ENCODE data around the gene RPL28. TPM values are rescaled to one million over a fixed set of nuclear protein-coding genes. Genes with fewer than 3 reads are reported as not detected.

The RPL28 gene
- total RNA-seq, 1 donor from 2014 or later: 664 TPM

DNA sequence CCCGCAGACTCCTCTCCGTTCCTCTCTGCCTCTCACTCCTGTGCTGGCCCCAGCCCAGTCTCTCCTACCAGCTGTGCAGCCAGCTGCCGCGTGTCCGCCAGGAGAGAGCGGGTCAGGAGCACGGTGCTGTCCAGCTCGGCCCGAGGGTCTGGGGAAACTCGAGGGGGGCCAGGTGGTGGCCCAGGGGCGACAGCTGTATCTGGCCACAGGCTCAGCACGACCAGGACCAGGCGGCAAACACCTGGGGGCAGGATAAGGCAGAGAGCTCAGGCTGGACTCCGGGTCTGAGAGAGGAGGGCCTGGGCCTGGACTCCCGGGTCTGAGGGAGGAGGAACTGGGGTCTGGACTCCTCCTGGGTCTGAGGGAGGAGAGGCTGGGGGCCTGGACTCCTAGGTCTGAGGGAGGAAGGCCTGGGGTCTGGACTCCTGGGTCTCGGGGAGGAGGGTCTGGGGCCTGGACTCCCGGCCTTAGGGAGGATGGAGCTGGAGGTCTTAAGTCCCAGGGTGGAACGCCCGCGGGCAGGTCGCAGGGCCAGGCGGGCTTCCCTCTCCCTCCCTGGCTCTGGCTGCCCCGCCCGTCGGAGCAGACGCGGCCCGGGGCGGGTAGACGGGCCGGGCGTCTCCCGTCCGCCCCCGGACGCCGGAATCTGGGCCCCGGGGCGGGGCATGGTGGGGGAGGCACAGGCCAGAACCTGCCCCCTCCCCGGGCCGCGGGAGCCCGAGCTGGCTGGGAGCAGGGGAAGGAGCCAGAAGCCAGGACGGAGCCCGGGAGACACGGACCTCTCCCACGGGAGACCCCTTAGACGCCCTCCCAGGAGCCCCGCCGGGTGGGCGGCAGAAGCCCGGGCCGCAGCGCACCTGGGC lies 16.8 kb upstream of the RPL28 start:
- DNase-seq (ENCODE audit: missing footprints): no peak
- intact Hi-C loops (cut with DNase I): no loop called here
- no peak for ATAC-seq

DNA sequence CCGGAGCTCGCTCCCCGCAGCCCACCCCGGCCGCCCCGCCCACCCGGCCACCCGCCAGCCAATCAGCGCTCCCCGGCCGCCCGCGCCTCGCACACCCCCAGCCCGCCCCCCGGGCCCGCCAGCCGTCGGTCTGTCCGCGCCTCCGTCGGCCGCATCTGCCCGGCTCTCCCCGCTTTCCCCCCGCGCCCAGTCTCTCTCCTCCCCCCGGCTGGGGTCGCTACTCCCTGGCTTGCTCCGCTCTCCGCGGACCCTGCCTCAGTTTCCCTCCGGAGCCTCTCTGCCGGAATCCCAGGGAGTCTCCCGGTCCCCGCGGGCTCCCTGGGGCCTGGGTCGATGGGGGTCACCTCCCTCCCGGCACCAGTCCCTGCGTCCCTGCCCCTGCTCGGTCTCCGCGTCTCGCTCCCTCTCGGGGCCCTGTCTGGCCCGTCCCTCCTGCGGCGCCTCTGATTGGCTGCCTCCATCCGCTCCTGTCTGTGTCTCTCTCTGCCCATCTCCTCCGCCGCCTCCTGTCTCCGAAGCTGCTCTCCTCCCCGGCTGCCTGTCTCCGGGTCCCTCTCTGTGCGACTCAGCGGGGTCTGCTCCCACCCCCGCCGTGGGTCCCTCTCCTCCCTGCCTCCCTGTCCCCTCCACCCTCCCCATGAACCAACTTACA lies 16.0 kb upstream of the RPL28 start:
- intact Hi-C loops (cut with DNase I): no loop called here
- ATAC-seq (no peak), DNase-seq (ENCODE audit: missing footprints) (no peak)

DNA sequence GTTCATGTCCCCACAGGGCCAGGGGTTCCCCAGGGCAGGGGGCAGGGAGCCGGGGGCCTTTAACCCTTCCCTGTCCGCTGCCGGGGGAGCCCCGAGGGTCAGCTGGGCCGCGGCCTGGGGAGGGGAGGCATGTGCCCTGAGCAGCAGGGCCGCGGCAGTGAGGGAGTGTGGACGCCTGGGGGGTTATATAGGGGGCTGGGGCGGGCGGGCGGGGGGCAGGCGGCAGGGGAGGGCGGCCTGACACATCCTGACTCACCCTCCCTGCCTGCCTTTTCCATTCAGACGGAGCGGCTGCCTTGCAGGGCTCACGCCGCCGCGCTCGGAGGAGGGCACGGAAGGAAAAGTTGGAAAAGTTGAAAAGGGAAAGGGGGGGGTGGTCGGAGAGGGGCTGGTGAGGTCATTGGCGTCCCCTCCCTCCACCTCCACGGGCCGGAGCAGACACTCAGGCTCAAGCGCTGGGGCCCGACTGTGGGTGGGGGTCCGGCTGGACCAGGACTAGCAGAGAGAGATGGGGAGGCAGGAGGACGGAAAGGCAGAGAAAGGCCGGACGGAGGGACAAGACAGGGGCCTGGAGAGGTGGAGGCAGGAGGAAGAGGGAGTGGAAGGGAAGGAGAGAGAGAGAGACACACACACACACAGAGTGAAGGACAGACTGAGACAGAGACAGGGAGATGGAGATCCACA lies 15.3 kb upstream of the RPL28 start, which contains the start of gene IL11:
Gene IL11 (minus strand): TSS at position 159 of the 684 bp plus-strand sequence. CDS start 153 bp downstream, at position 6.
- DNase-seq (ENCODE audit: missing footprints): no peak
- ATAC-seq: no peak

DNA sequence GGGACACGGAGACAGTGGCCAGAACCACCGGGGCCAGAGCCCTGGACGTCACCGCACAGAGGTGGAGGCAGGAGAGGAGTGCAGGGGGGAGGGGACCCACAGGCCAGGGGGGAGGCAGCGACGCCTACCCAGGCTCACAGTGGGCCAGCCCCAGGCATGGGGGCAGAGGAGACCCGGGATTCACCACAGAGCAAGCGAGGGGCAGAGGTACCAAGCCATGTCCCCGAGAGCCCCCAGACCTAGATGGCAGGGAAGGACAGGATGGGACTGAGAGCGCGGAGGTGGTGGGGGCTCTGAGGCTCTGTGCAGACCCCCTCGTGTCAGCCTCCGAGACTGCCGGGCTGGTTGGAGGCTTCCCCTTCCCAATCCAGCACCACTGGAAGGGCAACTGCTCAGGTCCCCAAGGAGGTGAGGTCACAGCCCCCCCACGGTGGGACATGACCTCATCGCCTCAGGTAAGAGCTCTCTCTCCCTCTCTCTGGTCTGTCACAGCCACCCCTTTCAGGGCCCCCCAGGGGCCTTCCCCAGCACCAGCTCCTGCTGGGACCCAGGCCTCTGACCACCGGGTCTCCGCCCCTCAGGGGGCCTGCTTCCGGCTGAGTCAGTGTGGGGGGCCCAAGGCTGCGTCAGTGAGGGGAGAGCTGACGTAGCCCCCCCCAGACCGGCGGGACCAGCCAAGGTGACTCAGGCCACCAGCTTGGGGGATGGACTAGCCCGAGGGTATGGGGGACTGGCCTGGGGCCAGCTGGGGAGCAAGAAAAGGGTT lies 13.2 kb upstream of the RPL28 start:
- intact Hi-C loops (cut with DNase I): no loop called here
- no peak for DNase-seq (ENCODE audit: missing footprints)
- ATAC-seq: no peak

More for the DNA sequence above, 15.3 kb upstream of the RPL28 start, which contains the start of gene IL11:
- intact Hi-C loops (cut with DNase I): no loop called here

DNA sequence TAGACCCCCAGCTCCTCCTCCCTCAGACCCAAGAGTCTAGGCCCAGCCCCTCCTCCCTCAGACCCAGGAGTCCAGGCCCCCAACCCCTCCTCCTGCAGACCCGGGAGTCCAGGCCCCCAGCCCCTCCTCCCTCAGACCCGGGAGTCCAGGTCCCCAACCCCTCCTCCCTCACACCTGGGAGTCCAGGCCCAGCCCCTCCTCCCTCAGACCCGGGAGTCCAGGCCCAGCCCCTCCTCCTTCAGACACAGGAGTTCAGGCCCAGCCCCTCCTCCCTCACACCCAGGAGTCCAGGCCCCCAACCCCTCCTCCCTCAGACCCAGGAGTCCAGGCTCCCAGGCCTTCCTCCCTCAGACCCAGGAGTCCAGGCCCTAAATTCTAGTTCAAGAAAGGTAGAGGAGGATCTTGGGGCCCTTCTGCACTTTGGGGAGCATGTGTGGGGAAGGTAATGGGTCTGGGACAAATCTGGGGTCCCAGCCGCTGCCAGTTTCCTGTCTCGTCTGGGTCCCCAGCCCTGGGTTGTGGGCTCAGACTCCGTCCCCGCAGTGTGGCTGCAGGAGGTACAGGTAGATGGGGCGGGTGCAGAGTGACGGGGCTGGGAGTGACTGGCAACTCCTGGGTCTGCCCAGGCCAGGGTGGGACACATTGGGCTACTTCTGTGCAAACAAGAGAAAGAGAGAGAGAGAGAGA lies 12.3 kb upstream of the RPL28 start:
- no peak for ATAC-seq
- intact Hi-C loops (cut with DNase I): no loop called here
- DNase-seq (ENCODE audit: missing footprints): no peak

DNA sequence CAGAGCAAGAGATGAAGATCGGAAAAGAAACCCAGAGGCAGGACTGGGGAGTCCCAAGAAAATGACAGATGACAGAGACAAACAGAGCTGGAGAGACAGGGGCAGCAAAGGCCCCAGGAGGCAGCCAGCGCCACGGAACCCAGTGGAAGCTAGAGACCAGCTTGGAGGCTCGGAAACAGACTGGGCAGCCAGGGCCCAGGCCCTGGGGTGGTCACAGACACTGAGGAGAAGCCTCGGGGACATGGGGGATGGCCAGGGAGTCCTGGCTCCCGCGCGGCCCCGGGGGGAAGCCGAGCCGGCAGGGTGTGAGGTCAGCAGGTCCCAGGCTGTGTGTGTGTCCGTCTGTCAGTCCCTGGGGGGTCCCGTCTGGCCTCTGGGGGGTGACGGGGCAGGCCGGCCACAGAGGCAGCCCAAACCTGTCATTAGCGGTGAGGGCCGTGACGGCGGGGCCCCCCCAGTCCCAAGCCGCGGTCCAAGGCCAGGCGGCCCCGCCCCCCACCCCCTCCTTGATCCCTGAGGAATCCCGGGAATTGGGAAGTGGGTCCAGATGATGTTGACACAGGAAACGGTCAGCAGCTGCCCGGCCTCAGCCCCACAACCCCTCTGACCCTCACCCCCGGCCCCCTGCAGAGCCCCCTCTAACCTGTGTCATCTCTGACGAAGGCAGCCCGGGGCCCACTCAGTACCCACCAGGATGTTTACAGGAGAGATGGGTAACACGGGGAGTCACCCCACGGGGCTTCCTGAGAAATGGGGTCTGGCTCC lies 11.6 kb upstream of the RPL28 start:
- intact Hi-C loops (cut with DNase I): no loop called here
- no peak for DNase-seq (ENCODE audit: missing footprints)
- ATAC-seq: no peak

DNA sequence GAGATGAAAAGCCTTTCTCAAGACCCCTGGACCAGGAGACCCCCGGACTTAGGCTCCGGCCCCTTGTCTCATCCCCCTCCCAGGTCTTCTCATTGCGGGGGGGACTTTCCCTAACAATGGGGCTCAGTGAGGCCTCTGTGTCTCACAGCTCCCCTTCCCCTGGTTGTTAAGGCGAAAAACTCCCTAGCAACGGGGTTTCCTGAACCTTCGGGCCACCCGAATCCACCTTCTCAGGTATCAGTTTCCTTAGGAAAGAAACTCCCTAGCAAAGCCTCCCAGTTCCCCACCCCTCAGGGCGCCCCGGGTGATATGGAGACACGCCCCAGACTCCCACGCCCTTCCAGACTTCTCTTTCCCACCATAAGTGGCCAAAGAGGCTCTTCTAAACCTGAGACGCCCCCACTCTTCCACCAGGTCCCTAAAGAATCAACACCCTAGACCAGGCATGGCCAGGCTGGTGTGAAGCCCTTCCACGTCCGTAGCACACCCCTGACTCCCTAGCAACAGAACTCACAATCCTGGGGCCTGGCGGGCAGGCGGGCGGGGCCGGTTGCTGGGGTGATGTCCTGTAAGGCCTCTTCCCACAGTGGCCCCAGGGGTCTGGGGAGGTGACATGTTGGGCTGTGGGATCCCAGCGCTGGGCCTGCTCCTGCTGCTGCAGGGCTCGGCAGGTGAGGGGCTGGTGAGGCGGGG lies 9.3 kb upstream of the RPL28 start, which contains the start of gene TMEM190:
Gene TMEM190 (plus strand): TSS at position 586 of the 693 bp plus-strand sequence. CDS start 28 bp downstream, at position 614.
- DNase-seq (ENCODE audit: missing footprints) (no peak), ATAC-seq (no peak)
- intact Hi-C loops (cut with DNase I): no loop called here

DNA sequence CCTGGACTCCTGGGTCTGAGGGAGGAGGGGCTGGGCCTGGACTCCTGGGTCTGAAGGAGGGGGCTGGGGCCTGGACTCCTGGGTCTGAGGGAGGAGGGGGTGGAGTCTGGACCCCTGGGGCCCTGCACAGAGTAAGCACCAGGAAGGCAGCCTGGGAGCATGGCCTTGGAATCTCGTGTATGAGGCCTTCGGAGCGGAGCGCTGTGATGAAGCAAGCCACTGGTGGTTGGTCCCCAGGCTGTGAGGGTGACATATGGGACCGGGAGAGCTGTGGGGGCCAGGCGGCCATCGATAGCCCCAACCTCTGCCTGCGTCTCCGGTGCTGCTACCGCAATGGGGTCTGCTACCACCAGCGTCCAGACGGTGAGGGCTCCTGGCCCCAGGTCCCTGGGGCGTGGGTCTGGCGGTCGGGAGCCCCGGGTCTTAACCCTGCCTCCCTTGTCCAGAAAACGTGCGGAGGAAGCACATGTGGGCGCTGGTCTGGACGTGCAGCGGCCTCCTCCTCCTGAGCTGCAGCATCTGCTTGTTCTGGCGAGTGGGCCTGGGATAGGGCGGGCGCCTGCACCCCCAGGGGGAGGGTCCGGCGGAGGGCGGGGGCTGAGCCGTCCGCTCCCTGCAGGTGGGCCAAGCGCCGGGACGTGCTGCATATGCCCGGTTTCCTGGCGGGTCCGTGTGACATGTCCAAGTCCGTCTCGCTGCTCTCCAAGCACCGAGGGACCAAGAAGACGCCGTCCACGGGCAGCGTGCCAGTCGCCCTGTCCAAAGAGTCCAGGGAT lies 8.2 kb upstream of the RPL28 start:
- peak; percentile 78 for DNase-seq (ENCODE audit: missing footprints)
- ATAC-seq: no peak
- intact Hi-C loops (cut with DNase I): no loop called here

DNA sequence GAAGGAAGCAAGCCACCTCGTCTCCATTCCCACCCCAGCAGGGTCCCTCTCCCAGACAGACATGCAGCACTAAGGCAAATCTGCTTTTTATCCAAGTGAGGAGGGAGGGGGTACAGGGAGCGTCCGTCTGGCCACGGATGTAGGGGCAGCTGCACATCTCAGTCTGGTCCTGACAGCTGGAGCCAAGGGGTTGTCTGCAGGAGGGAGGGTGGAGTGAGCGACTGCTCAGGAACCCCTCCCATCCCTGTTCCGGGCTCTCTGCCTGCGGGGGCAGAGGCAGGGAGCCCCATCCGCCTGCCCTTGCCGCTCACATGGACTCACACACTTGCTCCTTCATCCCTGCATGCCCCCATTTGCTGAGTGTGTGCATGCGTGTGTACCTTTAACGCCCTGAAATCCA lies 6.6 kb upstream of the RPL28 start:
- intact Hi-C loops (cut with DNase I): no loop called here
- DNase-seq (ENCODE audit: missing footprints): no peak
- ATAC-seq: no peak

DNA sequence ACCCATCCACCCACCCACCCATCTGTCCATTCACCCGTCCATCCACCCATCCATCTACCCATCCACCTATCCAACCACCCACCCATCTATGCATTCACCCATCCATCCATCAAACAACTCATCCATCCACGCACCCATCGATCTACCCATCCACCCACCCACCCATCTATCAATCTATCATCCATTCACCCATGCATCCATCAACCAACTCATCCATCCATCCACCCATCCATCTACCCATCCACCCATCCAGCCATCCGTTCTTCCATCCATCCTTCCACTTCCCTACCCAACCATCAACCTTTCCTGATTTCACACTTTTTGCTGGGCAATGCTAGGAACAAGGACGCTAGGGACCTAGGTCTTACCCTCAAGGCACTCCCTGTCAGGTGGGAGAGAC lies 3.7 kb upstream of the RPL28 start:
- intact Hi-C loops (cut with DNase I): loop anchor here (10.0 kb wide), 1 partner anchor 223 kb away; the partner anchor contains the start of genes ZNF524 and ZNF865
- ATAC-seq (no peak), DNase-seq (ENCODE audit: missing footprints) (no peak)

DNA sequence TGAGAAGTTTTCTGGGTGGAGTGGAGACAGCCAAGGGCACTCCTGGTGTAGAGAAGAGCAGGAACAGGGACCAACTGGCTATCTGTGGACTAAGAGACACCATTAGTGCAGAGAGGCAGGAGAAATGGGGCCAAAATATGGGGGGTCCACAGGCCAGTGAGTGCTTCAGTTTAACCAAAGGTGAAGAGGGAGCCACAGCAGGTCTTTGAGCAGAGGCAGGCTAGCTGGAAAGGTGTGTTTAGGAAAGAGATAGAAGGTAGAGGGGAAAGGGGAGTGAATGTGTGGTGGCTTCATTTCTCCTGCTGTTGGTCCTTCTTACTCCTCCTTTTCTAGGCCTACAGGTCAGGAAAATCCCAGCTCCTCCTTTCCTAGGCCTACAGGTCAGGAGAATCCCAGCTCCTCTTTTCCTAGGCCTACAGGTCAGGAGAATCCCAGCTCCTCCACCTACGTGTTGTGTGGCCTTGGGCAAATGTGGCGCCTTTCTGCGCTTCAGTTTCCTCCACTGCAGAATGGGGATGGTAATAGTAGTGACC lies 3.1 kb upstream of the RPL28 start:
- no peak for ATAC-seq
- DNase-seq (ENCODE audit: missing footprints): no peak
- intact Hi-C loops (cut with DNase I): loop anchor here (10.0 kb wide), 1 partner anchor 222 kb away; the partner anchor contains the start of genes ZNF524 and ZNF865

DNA sequence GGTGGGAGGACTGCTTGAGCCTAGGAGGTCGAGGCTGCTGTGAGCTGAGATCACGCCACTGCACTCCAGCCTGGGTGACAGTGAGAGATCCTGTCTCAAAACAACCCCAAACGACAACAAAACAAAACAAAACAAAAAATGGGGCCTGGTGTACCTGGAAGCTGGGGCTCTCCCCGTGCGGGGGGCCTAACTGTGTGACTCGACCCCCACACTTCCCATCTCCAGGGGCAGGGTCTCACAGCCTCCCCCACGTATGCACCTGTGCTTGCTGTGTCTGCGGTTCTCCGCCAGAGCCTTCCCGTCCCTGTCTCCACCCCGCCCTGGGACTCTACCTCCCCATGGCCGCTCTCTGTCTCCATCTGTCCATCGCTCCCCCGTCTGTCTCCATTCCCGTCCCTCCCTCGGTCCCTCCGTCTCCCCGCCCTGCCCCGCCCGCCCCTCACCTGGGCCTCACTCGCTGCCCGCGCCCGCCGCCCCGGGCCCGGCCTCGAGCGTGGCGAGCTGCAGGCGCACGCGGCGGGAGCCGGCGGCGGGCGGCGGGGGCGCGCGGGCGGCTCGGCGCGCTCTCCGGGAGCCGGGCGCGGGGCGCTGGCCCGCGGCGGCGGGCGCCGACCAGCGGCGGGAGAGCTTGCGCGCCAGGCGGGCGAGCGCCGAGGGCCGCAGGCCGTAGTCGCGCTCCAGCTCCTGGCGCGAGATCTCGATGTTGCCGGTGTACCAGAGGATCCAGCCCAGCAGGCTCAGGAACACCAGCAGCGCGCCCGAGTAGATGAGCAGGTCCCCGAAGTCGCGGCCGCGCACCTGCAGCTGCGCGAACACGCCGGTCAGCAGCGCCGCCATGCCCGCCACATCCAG lies 2.2 kb upstream of the RPL28 start:
- intact Hi-C loops (cut with DNase I): loop anchor here (2.0 to 10.0 kb wide), 2 partner anchors 83 to 221 kb away; partner anchors contain the start of genes ZNF524 and ZNF865
- ATAC-seq (no peak), DNase-seq (ENCODE audit: missing footprints) (peak; percentile 79)

DNA sequence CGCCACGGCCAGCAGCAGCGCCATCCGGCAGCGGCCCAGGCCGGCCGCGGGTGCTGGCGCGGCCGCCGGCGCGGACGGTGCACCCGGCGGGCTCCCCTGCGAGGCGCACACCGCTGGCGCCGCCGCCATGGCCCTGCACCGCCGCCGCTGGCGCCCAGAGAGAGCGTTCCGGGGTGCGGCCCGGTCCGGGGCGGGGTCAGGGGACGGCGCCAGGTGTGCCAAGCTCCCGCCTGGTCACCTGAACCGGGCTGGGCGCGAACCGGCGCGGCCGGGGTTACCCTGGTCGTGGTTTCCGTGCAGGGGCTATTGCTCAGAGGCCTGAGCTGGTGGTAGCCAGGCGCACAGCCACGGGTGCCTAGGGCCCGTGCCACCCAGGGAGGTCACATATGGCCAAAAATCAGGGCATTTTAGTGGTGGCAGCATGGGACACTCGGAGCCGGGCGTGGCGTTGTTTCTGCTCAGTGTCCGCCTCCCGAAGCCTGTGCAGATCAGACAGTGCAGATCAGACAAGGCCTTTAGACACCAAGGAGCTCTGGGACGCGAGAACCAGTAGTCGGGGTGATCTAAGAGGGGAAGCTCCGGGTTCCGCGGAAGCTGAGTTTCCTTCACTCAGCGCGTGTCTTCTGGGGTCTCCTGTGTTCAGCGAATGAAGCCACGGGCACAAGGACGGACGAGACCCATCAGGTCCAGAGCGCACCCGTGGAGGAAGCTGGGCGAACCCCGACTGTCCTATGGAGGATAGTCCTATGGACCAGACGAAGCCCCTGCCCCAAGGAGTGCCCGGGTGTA lies 1.4 kb upstream of the RPL28 start, which contains the start of gene TMEM238:
Gene TMEM238 (minus strand): TSS at position 162 of the 789 bp plus-strand sequence. CDS start 33 bp downstream, at position 129.
- intact Hi-C loops (cut with DNase I): loop anchor here (2.0 to 10.0 kb wide), 2 partner anchors 84 to 220 kb away; partner anchors contain the start of genes ZNF524 and ZNF865
- DNase-seq (ENCODE audit: missing footprints) (no peak), ATAC-seq (no peak)

All from Right ventricle myocardium inferior (tissue), 1 donor.